GM21619 (cell line): ENCODE results near the gene CHD1L.
A peak's percentile ranks its signal among the peaks of the same experiment; 100 is the strongest.
"Not testable (repeated sequence)": the region's sequence is repeated elsewhere in the genome, so short reads cannot be mapped to it uniquely, and the experiment has no call there.

Experiments
- ATAC-seq: cut with Tn5 transposase; IDR thresholded peaks from one replicate; pipeline ENCODE4 v1.9.1; 2021; ENCODE audit not compliant: unreplicated experiment

The CHD1L gene

DNA sequence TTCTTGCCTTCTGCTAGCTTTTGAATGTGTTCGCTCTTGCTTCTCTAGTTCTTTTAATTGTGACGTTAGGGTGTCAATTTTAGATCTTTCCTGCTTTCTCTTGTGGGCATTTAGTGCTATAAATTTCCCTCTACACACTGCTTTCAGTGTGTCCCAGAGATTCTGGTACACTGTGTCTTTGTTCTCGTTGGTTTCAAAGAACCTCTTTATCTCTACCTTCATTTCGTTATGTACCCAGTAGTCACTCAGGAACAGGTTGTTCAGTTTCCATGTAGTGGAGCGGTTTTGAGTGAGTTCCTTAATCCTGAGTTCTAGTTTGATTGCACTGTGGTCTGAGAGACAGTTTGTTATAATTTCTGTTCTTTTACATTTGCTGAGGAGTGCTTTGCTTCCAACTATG lies 11.5 kb upstream of the CHD1L start:
- ATAC-seq: not testable (repeated sequence)

- not testable (repeated sequence) for ATAC-seq
These were observed 8.6 kb upstream of the CHD1L start for GRCh38 chr1:147233903-147234302.

DNA sequence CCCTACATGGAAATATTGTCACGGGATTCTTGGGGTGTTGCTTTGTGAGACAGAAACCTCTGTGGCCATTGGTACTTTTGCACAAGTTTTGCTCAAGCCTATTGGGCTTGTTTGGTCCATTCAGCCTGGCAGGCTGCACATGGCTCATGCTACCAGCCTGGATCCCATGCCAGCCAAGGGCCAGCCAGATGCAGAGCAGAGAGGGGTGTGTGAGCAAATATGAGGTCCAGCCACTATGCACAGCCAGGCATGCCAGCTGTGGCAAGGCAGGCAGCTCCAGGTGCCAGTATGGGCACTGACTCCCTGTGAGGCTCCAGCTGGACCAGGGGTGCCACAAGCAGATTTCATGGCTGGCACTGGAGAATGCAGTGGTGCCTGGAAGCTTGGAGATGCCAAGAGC lies 6.7 kb upstream of the CHD1L start:
- no peak for ATAC-seq

DNA sequence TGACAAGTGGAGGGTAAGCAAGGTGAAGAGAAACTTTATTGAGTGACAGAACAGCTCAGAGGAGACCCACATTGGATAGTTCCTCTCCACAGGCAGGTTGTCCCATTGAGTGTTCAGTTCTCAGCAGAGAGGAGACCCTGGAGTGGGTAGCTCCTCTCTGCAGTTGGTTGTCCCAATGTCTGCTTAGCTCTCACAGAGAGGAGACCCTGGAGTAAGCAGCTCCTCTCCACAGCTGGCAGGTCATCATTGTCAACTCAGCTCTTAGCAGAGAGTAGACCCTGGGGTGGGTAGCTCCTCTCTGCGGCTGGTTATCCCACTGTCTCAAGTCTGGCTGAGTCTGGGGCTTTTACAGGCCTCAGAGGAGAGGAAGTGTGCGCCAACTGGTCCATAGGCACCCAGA lies 6.0 kb upstream of the CHD1L start:
- ATAC-seq: no peak

GRCh38 chr1:147236959-147237791 lies 5.3 kb upstream of the CHD1L start:
- ATAC-seq: no peak

- ATAC-seq: no peak
These were observed 4.2 kb upstream of the CHD1L start for GRCh38 chr1:147238053-147238902.

DNA sequence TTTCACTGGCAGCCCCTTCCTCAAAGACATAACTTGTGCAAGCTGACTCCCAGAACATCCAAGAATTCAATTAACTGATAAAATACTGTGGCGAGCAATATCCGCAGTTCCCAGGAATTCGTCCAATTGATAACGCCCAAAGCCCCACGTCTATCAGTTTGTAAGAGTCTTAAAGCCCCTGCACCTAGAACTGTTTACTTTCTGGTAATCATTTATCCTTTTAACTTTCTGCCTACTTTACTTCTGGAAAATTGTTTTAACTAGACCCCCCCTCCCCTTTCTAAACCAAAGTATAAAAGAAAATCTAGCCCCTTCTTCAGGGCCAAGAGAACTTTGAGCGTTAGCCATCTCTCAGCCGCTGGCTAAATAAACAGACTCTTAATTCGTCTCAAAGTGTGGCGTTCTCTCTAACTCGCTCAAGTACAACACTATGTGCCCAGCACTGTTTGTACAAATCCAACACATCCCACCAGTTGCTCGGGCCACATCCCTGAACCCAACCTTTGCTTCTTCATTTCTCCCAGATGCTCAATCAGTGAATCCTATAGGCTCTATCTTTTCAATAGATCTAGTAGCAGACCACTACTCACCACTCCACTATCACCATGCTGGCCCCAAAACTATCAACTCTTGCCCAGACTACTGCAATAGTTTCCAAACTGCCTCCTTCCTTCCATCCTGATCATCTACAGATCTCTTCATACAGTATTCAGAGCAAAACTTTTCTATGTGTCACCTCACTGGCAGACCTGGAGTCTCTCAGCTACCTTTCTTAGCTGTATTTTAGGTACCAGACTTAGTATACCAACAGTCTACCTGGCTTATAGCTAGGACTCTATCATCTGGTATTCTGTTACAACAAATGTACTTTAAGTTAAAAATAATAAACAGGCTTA lies 3.3 kb upstream of the CHD1L start:
- no peak for ATAC-seq

DNA sequence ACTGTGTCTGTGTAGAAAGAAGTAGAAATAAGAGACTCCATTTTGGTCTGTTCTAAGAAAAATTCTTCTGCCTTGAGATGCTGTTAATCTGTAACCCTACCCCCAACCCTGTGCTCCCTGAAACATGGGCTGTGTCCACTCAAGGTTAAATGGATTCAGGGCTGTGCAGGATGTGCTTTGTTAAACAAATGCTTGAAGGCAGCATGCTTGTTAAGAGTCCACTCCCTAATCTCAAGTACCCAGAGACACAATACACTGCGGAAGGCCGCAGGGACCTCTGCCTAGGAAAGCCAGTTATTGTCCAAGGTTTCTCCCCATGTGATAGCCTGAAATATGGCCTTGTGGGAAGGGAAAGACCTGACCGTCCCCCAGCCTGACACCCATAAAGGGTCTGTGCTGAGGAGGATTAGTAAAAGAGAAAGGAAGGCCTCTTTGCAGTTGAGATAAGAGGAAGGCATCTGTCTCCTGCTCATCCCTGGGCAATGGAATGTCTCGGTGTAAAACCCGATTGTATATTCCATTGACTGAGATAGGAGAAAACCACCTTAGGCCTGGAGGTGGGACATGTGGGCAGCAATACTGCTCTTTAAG lies 2.3 kb upstream of the CHD1L start:
- ATAC-seq: not testable (repeated sequence)

- no peak for ATAC-seq
These were observed 493 bp upstream of the CHD1L start for GRCh38 chr1:147241934-147242448.

GRCh38 chr1:147243228-147243685 lies 773 bp downstream of the CHD1L start:
- peak; percentile 17 for ATAC-seq

DNA sequence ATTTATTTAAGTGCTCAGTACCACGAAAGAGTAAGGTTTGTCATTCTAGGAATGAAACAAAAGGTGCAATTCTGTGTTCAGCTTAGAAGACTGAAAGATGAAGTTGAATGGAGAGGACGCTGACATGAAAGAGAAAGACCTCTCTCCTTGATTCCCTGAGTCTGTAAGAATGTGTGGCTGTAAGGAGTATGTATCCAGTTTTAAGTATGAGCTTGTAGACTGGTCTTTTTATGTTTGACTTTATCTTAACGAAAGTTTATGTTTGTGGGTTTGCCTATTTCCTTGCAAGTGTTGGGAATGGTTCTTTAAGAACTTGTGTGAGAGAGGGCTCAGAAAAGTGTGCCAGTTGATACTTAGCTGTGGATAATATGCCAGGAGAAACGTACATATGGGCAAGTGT lies 1.4 kb downstream of the CHD1L start:
- no peak for ATAC-seq

GRCh38 chr1:147245129-147245528 lies 2.6 kb downstream of the CHD1L start:
- no peak for ATAC-seq

GRCh38 chr1:147245586-147246021 lies 3.1 kb downstream of the CHD1L start:
- no peak for ATAC-seq

- ATAC-seq: no peak
These were observed 3.7 kb downstream of the CHD1L start for GRCh38 chr1:147246044-147246690.

- ATAC-seq: no peak
These were observed 4.6 kb downstream of the CHD1L start for GRCh38 chr1:147246910-147247655.

- no peak for ATAC-seq
These were observed 5.3 kb downstream of the CHD1L start for GRCh38 chr1:147247656-147248238.

DNA sequence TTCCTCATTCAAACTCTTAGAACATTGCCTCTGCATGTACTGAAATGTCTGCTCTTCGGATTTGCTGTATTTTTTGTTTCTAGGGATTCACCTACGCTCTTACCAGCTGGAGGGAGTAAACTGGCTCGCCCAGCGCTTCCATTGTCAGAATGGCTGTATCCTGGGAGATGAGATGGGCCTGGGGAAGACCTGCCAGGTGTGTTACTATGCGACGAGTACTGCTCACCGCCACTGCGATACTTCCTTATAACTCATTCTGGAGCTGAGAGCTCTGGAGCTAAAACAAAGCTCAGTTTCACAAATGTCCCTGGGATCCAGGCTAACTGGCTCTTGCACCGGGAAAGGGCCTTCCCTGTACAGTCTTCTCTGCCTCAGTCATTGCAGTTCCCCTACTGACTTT lies 10.1 kb downstream of the CHD1L start:
- no peak for ATAC-seq

- no peak for ATAC-seq
These were observed 18.5 kb downstream of the CHD1L start for GRCh38 chr1:147260956-147261355.
